ENCODE results near the gene PHPT1.
A peak's percentile ranks its signal among the peaks of the same experiment; 100 is the strongest.

Gene PHPT1

DNA sequence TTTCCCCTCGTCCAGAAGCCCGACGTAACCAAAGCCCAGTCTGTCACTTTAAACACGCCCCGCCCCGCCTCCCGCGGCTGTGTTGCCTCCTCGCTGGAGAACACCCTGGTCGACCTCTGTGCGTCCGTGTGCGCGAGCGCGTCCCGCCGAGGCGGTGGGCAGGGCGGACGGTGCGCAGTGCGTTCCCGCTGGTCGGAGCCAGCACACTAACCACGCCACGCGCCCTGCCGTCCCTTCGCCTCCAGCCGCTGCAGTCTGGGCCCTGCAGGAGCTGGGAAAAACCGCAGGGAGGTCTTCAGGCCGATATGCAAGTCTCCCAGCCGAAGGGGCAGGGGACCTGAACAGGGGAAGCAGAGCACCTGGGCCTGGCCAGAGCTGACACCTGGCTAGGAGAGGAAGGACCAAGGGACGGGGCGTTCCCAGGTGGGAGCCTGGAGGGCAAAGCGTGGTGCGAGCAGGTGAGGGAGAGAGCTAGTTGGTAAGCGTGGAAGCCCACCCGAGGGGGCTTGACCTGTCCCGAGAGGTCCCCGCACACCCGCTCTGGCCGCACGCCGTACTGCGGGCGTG is 1.3 kb upstream of the PHPT1 start:
- TF ChIP-seq NFIC (IDR thresholded peaks at IDR 0.05), result peak; percentile 22; the same call in 1 of the 2 replicates
- TF ChIP-seq, protein P1, sequence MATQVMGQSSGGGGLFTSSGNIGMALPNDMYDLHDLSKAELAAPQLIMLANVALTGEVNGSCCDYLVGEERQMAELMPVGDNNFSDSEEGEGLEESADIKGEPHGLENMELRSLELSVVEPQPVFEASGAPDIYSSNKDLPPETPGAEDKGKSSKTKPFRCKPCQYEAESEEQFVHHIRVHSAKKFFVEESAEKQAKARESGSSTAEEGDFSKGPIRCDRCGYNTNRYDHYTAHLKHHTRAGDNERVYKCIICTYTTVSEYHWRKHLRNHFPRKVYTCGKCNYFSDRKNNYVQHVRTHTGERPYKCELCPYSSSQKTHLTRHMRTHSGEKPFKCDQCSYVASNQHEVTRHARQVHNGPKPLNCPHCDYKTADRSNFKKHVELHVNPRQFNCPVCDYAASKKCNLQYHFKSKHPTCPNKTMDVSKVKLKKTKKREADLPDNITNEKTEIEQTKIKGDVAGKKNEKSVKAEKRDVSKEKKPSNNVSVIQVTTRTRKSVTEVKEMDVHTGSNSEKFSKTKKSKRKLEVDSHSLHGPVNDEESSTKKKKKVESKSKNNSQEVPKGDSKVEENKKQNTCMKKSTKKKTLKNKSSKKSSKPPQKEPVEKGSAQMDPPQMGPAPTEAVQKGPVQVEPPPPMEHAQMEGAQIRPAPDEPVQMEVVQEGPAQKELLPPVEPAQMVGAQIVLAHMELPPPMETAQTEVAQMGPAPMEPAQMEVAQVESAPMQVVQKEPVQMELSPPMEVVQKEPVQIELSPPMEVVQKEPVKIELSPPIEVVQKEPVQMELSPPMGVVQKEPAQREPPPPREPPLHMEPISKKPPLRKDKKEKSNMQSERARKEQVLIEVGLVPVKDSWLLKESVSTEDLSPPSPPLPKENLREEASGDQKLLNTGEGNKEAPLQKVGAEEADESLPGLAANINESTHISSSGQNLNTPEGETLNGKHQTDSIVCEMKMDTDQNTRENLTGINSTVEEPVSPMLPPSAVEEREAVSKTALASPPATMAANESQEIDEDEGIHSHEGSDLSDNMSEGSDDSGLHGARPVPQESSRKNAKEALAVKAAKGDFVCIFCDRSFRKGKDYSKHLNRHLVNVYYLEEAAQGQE (IDR thresholded peaks at IDR 0.05; ENCODE audit: low read depth), result no peak
- peak; percentile 69 for TF ChIP-seq TAF1 (IDR thresholded peaks at IDR 0.05; ENCODE audit: low read depth)
- TF ChIP-seq CEBPB (IDR thresholded peaks at IDR 0.05), result no peak
- no peak for TF ChIP-seq EGR1 (IDR thresholded peaks at IDR 0.05)
- TF ChIP-seq RAD21 (IDR thresholded peaks at IDR 0.05; ENCODE audit: low read depth), result no peak
- peak; percentile 55 for TF ChIP-seq YY1 (IDR thresholded peaks at IDR 0.05; ENCODE audit: low read depth)
- no peak for TF ChIP-seq FOXM1 (IDR thresholded peaks at IDR 0.05; ENCODE audit: borderline replicate concordance, low read depth)
- TF ChIP-seq TCF12 (IDR thresholded peaks at IDR 0.05; ENCODE audit: low read depth), result 0 out of 2 replicates have a peak, but pooled peaks have one; percentile 6
- TF ChIP-seq, protein P2, sequence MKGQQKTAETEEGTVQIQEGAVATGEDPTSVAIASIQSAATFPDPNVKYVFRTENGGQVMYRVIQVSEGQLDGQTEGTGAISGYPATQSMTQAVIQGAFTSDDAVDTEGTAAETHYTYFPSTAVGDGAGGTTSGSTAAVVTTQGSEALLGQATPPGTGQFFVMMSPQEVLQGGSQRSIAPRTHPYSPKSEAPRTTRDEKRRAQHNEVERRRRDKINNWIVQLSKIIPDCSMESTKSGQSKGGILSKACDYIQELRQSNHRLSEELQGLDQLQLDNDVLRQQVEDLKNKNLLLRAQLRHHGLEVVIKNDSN (IDR thresholded peaks at IDR 0.05), result peak; percentile 3; the same call in 1 of the 2 replicates
- TF ChIP-seq, protein P3, sequence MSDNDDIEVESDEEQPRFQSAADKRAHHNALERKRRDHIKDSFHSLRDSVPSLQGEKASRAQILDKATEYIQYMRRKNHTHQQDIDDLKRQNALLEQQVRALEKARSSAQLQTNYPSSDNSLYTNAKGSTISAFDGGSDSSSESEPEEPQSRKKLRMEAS (IDR thresholded peaks at IDR 0.05), result peak; percentile 91
- TF ChIP-seq ZBTB7A (IDR thresholded peaks at IDR 0.05; ENCODE audit: low read depth), result peak; percentile 90; the same call in 1 of the 2 replicates
- 0 out of 2 replicates have a peak, but pooled peaks have one; percentile 1 for TF ChIP-seq TEAD4 (IDR thresholded peaks at IDR 0.05)
- TF ChIP-seq CREB1 (IDR thresholded peaks at IDR 0.05; ENCODE audit: low read depth), result no peak

DNA sequence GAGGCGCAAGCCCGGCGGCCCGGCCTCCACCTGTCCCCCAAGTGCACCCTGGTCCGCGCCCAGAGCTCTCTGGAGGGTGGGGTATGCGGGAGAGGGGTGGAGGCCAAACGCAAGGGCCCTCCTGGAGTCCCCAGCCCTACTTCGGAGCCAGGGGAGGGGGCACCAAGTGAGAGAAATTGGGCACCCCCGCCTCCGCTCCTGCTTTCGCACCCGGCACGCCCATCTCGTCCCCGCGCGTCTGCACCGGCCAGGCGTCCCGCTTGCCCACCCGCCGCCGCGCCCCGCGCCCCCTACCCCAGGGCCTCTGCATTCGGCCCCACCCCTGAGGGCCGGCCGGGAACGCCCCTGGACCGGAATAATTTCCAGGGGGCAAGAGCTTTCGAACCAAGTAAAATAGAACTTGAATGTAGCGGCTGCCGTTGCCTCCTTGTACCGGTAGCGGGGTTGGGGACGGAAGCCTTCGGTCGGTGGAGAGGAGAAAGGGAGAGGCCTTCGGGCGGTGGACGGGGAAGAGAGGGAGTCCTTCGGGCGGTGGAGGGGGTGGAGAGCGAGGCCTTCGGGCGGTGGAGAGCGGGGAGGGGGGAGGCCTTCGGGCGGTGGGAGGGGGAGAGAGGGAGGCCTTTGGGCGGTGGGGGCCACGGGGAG is 694 bp upstream of the PHPT1 start:
- TF ChIP-seq CREB1 (IDR thresholded peaks at IDR 0.05; ENCODE audit: low read depth) (no peak), ZBTB7A (IDR thresholded peaks at IDR 0.05; ENCODE audit: low read depth) (peak; percentile 95), NFIC (IDR thresholded peaks at IDR 0.05) (no peak), RAD21 (IDR thresholded peaks at IDR 0.05; ENCODE audit: low read depth) (no peak)
- TF ChIP-seq, protein P2 (IDR thresholded peaks at IDR 0.05), result no peak

DNA sequence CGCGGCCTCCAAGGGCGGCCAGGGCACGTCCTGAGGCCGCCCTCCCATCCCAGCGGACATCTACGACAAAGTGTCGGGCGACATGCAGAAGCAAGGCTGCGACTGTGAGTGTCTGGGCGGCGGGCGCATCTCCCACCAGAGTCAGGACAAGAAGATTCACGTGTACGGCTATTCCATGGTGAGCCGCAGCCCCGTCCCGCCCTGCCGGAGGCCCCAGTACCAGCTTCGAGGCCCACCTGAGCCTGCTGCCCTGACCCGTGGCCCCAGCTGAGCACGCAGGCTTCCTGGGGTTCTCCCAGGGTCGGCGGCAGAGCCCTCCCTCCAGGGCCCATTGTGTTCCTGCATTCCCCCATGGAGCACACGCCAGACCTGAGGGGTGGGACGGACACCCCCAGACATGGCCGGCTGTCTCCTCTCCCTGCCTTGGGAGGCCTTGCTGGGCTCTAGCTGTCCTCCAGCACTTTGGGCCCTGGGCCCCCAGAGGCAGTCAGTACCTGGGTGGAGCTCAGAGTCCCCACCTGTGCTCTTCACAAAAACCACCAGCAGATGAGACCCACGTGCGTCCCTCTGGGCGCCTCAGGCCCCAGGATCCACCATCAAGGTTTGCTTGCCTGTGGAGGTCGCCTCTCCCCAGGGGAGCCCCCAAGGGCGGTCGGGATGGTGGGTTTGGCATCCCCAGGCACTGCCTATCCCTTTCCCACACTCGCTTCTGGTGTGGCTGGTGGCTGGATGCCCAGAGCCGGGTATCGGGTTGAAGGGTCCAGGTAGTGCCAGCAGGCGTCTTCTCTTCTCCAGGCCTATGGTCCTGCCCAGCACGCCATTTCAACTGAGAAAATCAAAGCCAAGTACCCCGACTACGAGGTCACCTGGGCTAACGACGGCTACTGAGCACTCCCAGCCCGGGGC is 1.0 kb downstream of the PHPT1 start:
- TF ChIP-seq, protein P1 (IDR thresholded peaks at IDR 0.05; ENCODE audit: low read depth), result no peak
- TF ChIP-seq TEAD4 (IDR thresholded peaks at IDR 0.05) (no peak), ZBTB7A (IDR thresholded peaks at IDR 0.05; ENCODE audit: low read depth) (no peak), EP300 (IDR thresholded peaks at IDR 0.05; ENCODE audit: borderline replicate concordance) (no peak), FOXM1 (IDR thresholded peaks at IDR 0.05; ENCODE audit: borderline replicate concordance, low read depth) (no peak), RAD21 (IDR thresholded peaks at IDR 0.05; ENCODE audit: low read depth) (no peak), CEBPB (IDR thresholded peaks at IDR 0.05) (no peak), EGR1 (IDR thresholded peaks at IDR 0.05) (no peak), YY1 (IDR thresholded peaks at IDR 0.05; ENCODE audit: low read depth) (no peak)
- TF ChIP-seq, protein P2 (IDR thresholded peaks at IDR 0.05), result no peak
- TF ChIP-seq, protein P3 (IDR thresholded peaks at IDR 0.05), result no peak

DNA sequence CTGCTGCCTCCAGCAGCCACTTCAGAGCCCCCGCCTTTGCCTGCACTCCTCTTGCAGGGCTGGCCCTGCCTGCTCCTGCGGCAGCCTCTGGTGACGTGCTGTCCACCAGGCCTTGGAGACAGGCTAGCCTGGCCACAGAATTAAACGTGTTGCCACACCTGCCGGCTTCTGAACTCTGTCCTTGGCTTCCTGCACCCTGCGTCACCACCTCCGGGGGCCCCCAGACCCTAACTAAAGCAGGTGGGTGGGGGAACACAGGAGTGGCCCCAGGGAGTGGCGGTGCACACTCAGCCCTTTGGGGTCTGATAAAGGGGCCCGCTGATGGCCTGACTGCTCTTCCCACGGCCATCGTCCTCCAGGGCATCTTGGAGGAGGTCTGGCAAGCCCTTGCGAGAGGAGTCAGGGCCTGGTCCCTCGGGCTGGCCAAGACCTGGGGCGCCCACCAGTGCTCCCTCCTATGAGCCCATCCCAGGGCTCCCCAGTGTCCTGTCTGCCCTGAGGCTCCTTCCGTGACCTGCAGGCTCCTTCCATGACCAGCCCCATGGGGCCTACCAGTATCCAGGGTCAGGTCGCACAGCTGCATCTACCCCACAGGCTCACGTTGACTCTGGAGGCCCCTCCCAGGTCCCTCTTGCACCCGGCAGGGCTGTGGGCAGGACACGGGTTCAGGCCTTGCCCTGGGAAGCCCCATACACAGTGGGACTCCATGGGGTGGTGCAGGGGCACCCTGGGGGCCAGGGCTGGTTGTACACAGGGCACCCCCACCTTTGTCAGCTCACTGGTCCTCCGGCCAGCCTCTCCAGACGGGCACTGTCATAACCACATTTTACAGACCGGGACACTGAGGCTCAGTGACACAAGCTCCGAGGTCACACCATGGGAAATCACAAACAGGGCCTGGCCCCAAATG is 1.9 kb downstream of the PHPT1 start:
- TF ChIP-seq RAD21 (IDR thresholded peaks at IDR 0.05; ENCODE audit: low read depth) (no peak), EP300 (IDR thresholded peaks at IDR 0.05; ENCODE audit: borderline replicate concordance) (no peak), EGR1 (IDR thresholded peaks at IDR 0.05) (no peak), TAF1 (IDR thresholded peaks at IDR 0.05; ENCODE audit: low read depth) (no peak), CEBPB (IDR thresholded peaks at IDR 0.05) (no peak), FOXM1 (IDR thresholded peaks at IDR 0.05; ENCODE audit: borderline replicate concordance, low read depth) (no peak), CREB1 (IDR thresholded peaks at IDR 0.05; ENCODE audit: low read depth) (no peak), ZBTB7A (IDR thresholded peaks at IDR 0.05; ENCODE audit: low read depth) (no peak), TCF12 (IDR thresholded peaks at IDR 0.05; ENCODE audit: low read depth) (no peak), YY1 (IDR thresholded peaks at IDR 0.05; ENCODE audit: low read depth) (no peak), NFIC (IDR thresholded peaks at IDR 0.05) (no peak), TEAD4 (IDR thresholded peaks at IDR 0.05) (no peak)
- TF ChIP-seq, protein P1 (IDR thresholded peaks at IDR 0.05; ENCODE audit: low read depth), result no peak
- TF ChIP-seq, protein P2 (IDR thresholded peaks at IDR 0.05), result no peak
- TF ChIP-seq, protein P3 (IDR thresholded peaks at IDR 0.05), result no peak

Measured in Ishikawa (cell line).